CD14-positive monocyte (primary cell): ENCODE measurements around the gene BCL7B. TPM values are rescaled to one million over a fixed set of nuclear protein-coding genes. Genes with fewer than 3 reads are reported as not detected.
"Not testable (repeated sequence)": the region's sequence is repeated elsewhere in the genome, so short reads cannot be mapped to it uniquely, and the experiment has no call there.

Source experiments
- DNase-seq, 3 donors: peaks; one replicate each; pipeline ENCODE4 v3.0.0-alpha.2; 2011 to 2022
- H2AFZ ChIP-seq: 2 replicates; pipeline ENCODE4 v1.6.0; 2012; ENCODE audit warnings: mild to moderate bottlenecking, low read depth, low read length, inconsistent platforms; ENCODE audit not compliant: insufficient read depth, poor library complexity, severe bottlenecking
- H3K27ac ChIP-seq, 2 donors: 1 replicate in 1 of 2; 2 replicates in 1 of 2; pipeline ENCODE4 v1.5.1; 2012 to 2013; ENCODE audit warnings: low read length in 2 of 2, control low read depth in 1 of 2, inconsistent platforms in 1 of 2, low read depth in 1 of 2, mild to moderate bottlenecking in 1 of 2
- H3K27me3 ChIP-seq, 2 donors: one replicate each; pipeline versions ENCODE4 v1.6.0 to v1.6.1; 2011 to 2013; ENCODE audit warnings: low read length in 2 of 2; ENCODE audit not compliant: control insufficient read depth in 2 of 2, insufficient read depth in 2 of 2
- H3K36me3 ChIP-seq, 2 donors: replicated peaks in 1 of 2; 1 replicate in 1 of 2; 2 replicates in 1 of 2; pipeline versions ENCODE4 v1.5.1 to v1.6.1; 2012 to 2013; ENCODE audit warnings: low read length in 2 of 2, control low read depth in 1 of 2, inconsistent platforms in 1 of 2, mild to moderate bottlenecking in 1 of 2; ENCODE audit not compliant: insufficient read depth in 2 of 2, control insufficient read depth in 1 of 2
- H3K4me1 ChIP-seq, 2 donors: 1 replicate in 1 of 2; 2 replicates in 1 of 2; pipeline versions ENCODE4 v1.5.1 to v1.6.1; 2012 to 2013; ENCODE audit warnings: low read length in 2 of 2, control low read depth in 1 of 2, inconsistent platforms in 1 of 2, mild to moderate bottlenecking in 1 of 2, moderate library complexity in 1 of 2; ENCODE audit not compliant: insufficient read depth in 2 of 2, control insufficient read depth in 1 of 2
- H3K4me2 ChIP-seq: replicated peaks from 2 replicates; pipeline ENCODE3; 2012; ENCODE audit warnings: low read length, moderate library complexity, mild to moderate bottlenecking; ENCODE audit not compliant: poor library complexity, severe bottlenecking; ENCODE audit errors: extremely low read depth
- H3K4me3 ChIP-seq, 3 experiments: fragments of 200-600 bp in 1 of 3; sonication (generic) in 1 of 3; replicated peaks in 1 of 3; 1 replicate in 2 of 3; 2 replicates in 1 of 3; pipeline ENCODE4 v1.5.1; 2011 to 2013; ENCODE audit warnings: low read length in 3 of 3, mild to moderate bottlenecking in 3 of 3, control low read depth in 2 of 3, low read depth in 2 of 3, inconsistent platforms in 1 of 3, moderate library complexity in 1 of 3
- H3K79me2 ChIP-seq: 2 replicates; pipeline ENCODE4 v1.6.0; 2012; ENCODE audit warnings: mild to moderate bottlenecking, control low read depth, inconsistent platforms, low read length, moderate library complexity; ENCODE audit not compliant: insufficient read depth
- H3K9ac ChIP-seq: 2 replicates; pipeline ENCODE4 v1.6.0; 2017; ENCODE audit warnings: low read length, mild to moderate bottlenecking; ENCODE audit not compliant: insufficient read depth, poor library complexity, severe bottlenecking
- H3K9me3 ChIP-seq, 2 donors: replicated peaks in 1 of 2; 1 replicate in 1 of 2; 2 replicates in 1 of 2; pipeline versions ENCODE4 v1.5.1 to v1.6.1; 2012 to 2013; ENCODE audit warnings: low read length in 2 of 2, control low read depth in 1 of 2; ENCODE audit not compliant: control insufficient read depth in 1 of 2, insufficient read depth in 1 of 2
- H4K20me1 ChIP-seq: 2 replicates; pipeline ENCODE4 v1.6.0; 2012; ENCODE audit warnings: mild to moderate bottlenecking, low read length, control low read depth, moderate library complexity; ENCODE audit not compliant: insufficient read depth
- H3K27ac Mint-ChIP-seq, 7 donors: one replicate each; pipeline ENCODE4 v1.8.0; 2020; ENCODE audit warnings: mild to moderate bottlenecking in 7 of 7, mixed read lengths in 7 of 7, moderate library complexity in 6 of 7, inconsistent platforms in 2 of 7
- H3K27me3 Mint-ChIP-seq, 3 donors: one replicate each; pipeline ENCODE4 v1.8.0; 2021 to 2022; ENCODE audit warnings: low read depth in 3 of 3, mild to moderate bottlenecking in 3 of 3, mixed read lengths in 3 of 3, moderate library complexity in 3 of 3, inconsistent platforms in 1 of 3
- H3K36me3 Mint-ChIP-seq, 2 donors: one replicate each; pipeline ENCODE4 v1.8.0; 2020; ENCODE audit warnings: mixed read lengths in 2 of 2, inconsistent platforms in 1 of 2, mild to moderate bottlenecking in 1 of 2
- H3K4me1 Mint-ChIP-seq: one replicate; pipeline ENCODE4 v1.8.0; 2020; ENCODE audit warnings: mild to moderate bottlenecking, mixed read lengths
- H3K4me3 Mint-ChIP-seq, 2 donors: one replicate each; pipeline ENCODE4 v1.8.0; 2020; ENCODE audit warnings: mild to moderate bottlenecking in 2 of 2, mixed read lengths in 2 of 2, moderate library complexity in 1 of 2
- H3K9me3 Mint-ChIP-seq, 7 donors: one replicate each; pipeline ENCODE4 v1.8.0; 2020 to 2022; ENCODE audit warnings: mixed read lengths in 7 of 7, mild to moderate bottlenecking in 6 of 7, moderate library complexity in 6 of 7, inconsistent platforms in 2 of 7
- CTCF ChIP-seq: fragments of 200-600 bp; IDR thresholded peaks from one replicate; pipeline ENCODE4 v1.8.0; 2022; ENCODE audit warnings: antibody characterized with exemption, mild to moderate bottlenecking
- WGBS: methylation state at CpG from one replicate; pipeline ENCODE4 v1.1.5; 2013; ENCODE audit warnings: missing lambda C conversion rate; ENCODE audit not compliant: insufficient coverage; 5-methylcytosine and 5-hydroxymethylcytosine counted together
- intact Hi-C, 2 donors: fragments of 100-400 bp; cut with micrococcal nuclease; formaldehyde crosslinking; loops; one replicate each; pipeline versions ENCODE4 v1.15.0 to v1.15.1; 2023
- polyA plus RNA-seq, 3 donors: library from polyadenylated mRNA; depleted of rRNA in 1 of 3; unstranded in 2 of 3; stranded (reverse) in 1 of 3; fragments of 300-500 nt in 2 of 3; fragments of >200 nt in 1 of 3; fragmentation: Illumina TruSeq in 2 of 3; gene quantifications; 1 replicate in 2 of 3; 2 replicates in 1 of 3; pipeline ENCODE4 v1.2.3, GENCODE V29; 2012 to 2021

Gene BCL7B
- polyA plus RNA-seq, 3 donors = 53.5 to 73.8 (median 68.7) TPM

GRCh38 chr7:73567846-73568685, 10.6 kb upstream of the BCL7B start:
- intact Hi-C loops = no loop called here
- peaks cover 21% of the 10 kb centered on the region for H3K4me1 Mint-ChIP-seq
- no peak overlapping the region for H3K27ac ChIP-seq

GRCh38 chr7:73567140-73567539, 9.7 kb upstream of the BCL7B start:
- H3K27me3 Mint-ChIP-seq = peaks cover 2 to 4% (median 3%) of the 10 kb centered on the region in 3 donors
- no peak overlapping the region for H3K9ac ChIP-seq
- no peak overlapping the region for H3K27ac ChIP-seq
- no peak for TF ChIP-seq CTCF
- peaks cover 23% of the 10 kb centered on the region for H3K4me1 Mint-ChIP-seq
- H3K27me3 ChIP-seq = no peaks in the 10 kb centered on the region
- no peak overlapping the region for H2AFZ ChIP-seq
- no peaks in the 10 kb centered on the region for H3K79me2 ChIP-seq
- H4K20me1 ChIP-seq = no peaks in the 10 kb centered on the region
- no peaks in the 10 kb centered on the region for H3K9me3 ChIP-seq
- no peak overlapping the region for H3K4me3 Mint-ChIP-seq
- H3K4me1 ChIP-seq = peaks cover 7 to 13% of the 10 kb centered on the region in 2 donors
- DNase-seq = no peak
- peaks cover 26 to 34% of the 10 kb centered on the region in 2 donors for H3K36me3 ChIP-seq
- H3K4me2 ChIP-seq = no peak overlapping the region
- H3K36me3 Mint-ChIP-seq = peaks cover 27 to 39% of the 10 kb centered on the region in 2 donors
- H3K4me3 ChIP-seq = no peak overlapping the region
- no CpG with 5 or more reads among the region's 4 CpGs for WGBS
- intact Hi-C loops = no loop called here
- H3K9me3 Mint-ChIP-seq = no peaks in the 10 kb centered on the region
- no peak overlapping the region for H3K27ac Mint-ChIP-seq

More at GRCh38 chr7:73567846-73568685, 10.6 kb upstream of the BCL7B start:
- Histone ChIP-seq H3K9ac (no peak overlapping the region), H3K36me3 (peaks cover 36 to 44% of the 10 kb centered on the region in 2 donors), H4K20me1 (peaks cover 6% of the 10 kb centered on the region), H3K4me3 (no peak overlapping the region), H3K4me2 (no peak overlapping the region), H3K27me3 (no peaks in the 10 kb centered on the region), H3K79me2 (peaks cover 2% of the 10 kb centered on the region), H3K9me3 (no peaks in the 10 kb centered on the region), H2AFZ (no peak overlapping the region), H3K4me1 (peaks cover 7 to 13% of the 10 kb centered on the region in 2 donors)
- H3K36me3 Mint-ChIP-seq = peaks cover 37 to 48% of the 10 kb centered on the region in 2 donors
- WGBS = 62% methylated on average over 5 of the region's 12 CpGs
- no peak overlapping the region for H3K4me3 Mint-ChIP-seq
- no peak for DNase-seq
- peaks cover 3 to 4% (median 3%) of the 10 kb centered on the region in 3 donors for H3K27me3 Mint-ChIP-seq
- H3K9me3 Mint-ChIP-seq = no peaks in the 10 kb centered on the region
- H3K27ac Mint-ChIP-seq = no peak overlapping the region
- no peak for TF ChIP-seq CTCF

GRCh38 chr7:73566431-73566830, 8.9 kb upstream of the BCL7B start:
- H3K9me3 ChIP-seq, intact Hi-C loops, H3K27me3 ChIP-seq, H3K27me3 Mint-ChIP-seq, H3K79me2 ChIP-seq, DNase-seq, H3K9me3 Mint-ChIP-seq, H4K20me1 ChIP-seq: not testable (repeated sequence)
- Histone ChIP-seq H3K4me1 (peaks cover 7 to 13% of the 10 kb centered on the region in 2 donors), H3K36me3 (peaks cover 21 to 27% of the 10 kb centered on the region in 2 donors), H3K4me3 (peak overlapping the region; percentile 52 to 90 (median 80)), H3K27ac (peak overlapping the region in 1 of 2 donors; percentile 69), H3K9ac (peak overlapping the region; percentile 38), H2AFZ (peak overlapping the region; percentile 85), H3K4me2 (peak overlapping the region; percentile 83)
- Mint-ChIP-seq H3K27ac (peak overlapping the region in 3 of 7 donors; percentile 43 to 60 (median 46)), H3K36me3 (peaks cover 22 to 32% of the 10 kb centered on the region in 2 donors), H3K4me3 (peak overlapping the region; percentile 75 to 90), H3K4me1 (peaks cover 23% of the 10 kb centered on the region)
